HEK293 (cell line): ENCODE results near the gene MKRN1.

Source experiments
- CTCF ChIA-PET: fragments of 350-600 bp; formaldehyde crosslinking; extraction: SDS; loops from one replicate; lab custom pipeline; 2021; ENCODE audit warnings: antibody characterized with exemption; lab: Yijun Ruan, JAX
- POLR2A ChIA-PET: fragments of 300-600 bp; formaldehyde crosslinking; extraction: SDS; loops from one replicate; lab custom pipeline; 2020; ENCODE audit warnings: antibody characterized with exemption, inconsistent platforms; lab: Yijun Ruan, JAX
- H3K27ac ChIP-seq: fragments of 200-500 bp; sonication (Bioruptor generic); 2 replicates; pipeline ENCODE4 v1.5.1; 2014; ENCODE audit warnings: low read depth, low read length, control low read depth, inconsistent platforms; ENCODE audit errors: extremely low read depth
- H3K36me3 ChIP-seq, 2 experiments: fragments of 200-500 bp in 1 of 2; sonication (Bioruptor generic) in 1 of 2; 1 replicate in 1 of 2; 2 replicates in 1 of 2; pipeline ENCODE4 v1.5.1; 2014 to 2017; ENCODE audit warnings: inconsistent platforms in 2 of 2, low read length in 2 of 2; ENCODE audit not compliant: control insufficient read depth in 2 of 2, insufficient read depth in 1 of 2
- H3K4me1 ChIP-seq: fragments of 200-500 bp; sonication (Bioruptor generic); 2 replicates; pipeline ENCODE4 v1.5.1; 2014; ENCODE audit warnings: mild to moderate bottlenecking, low read length, inconsistent platforms; ENCODE audit not compliant: control insufficient read depth, insufficient read depth
- H3K4me3 ChIP-seq: 2 replicates; pipeline ENCODE4 v1.5.1; 2011; ENCODE audit warnings: low read depth, mild to moderate bottlenecking, control low read depth, low read length, moderate library complexity
- H3K9me3 ChIP-seq: fragments of 200-500 bp; sonication (Bioruptor generic); 2 replicates; pipeline ENCODE4 v1.5.1; 2014; ENCODE audit warnings: low read depth, low read length, inconsistent platforms; ENCODE audit not compliant: control insufficient read depth, insufficient read depth
- BCL11B ChIP-seq: fragments of 450-650 bp; formaldehyde crosslinking; IDR thresholded peaks from 2 replicates; pipeline ENCODE4 v1.5.1; 2016; ENCODE audit warnings: low read depth, missing biosample characterization, missing genetic modification characterization
- EGR2 ChIP-seq: fragments of 450-650 bp; formaldehyde crosslinking; IDR thresholded peaks from 2 replicates; pipeline ENCODE4 v1.5.1; 2016; ENCODE audit warnings: low read depth, missing biosample characterization, missing genetic modification characterization
- PBX3 ChIP-seq: sonication (generic); formaldehyde crosslinking; IDR thresholded peaks from 2 replicates; pipeline ENCODE4 v1.8.1; 2022; ENCODE audit warnings: mild to moderate bottlenecking, moderate library complexity, missing genetic modification reagents
- REST ChIP-seq: fragments of 450-650 bp; formaldehyde crosslinking; IDR thresholded peaks from 2 replicates; pipeline ENCODE4 v1.5.1; 2016; ENCODE audit warnings: missing biosample characterization, missing genetic modification characterization
- SP2 ChIP-seq: fragments of 450-650 bp; formaldehyde crosslinking; IDR thresholded peaks from 2 replicates; pipeline ENCODE4 v1.5.1; 2016; ENCODE audit warnings: missing biosample characterization, missing genetic modification characterization
- TSHZ1 ChIP-seq: fragments of 450-650 bp; formaldehyde crosslinking; IDR thresholded peaks from 2 replicates; pipeline ENCODE4 v1.5.1; 2016; ENCODE audit warnings: missing biosample characterization, missing genetic modification characterization, borderline replicate concordance
- YY2 ChIP-seq: fragments of 450-650 bp; formaldehyde crosslinking; IDR thresholded peaks from 2 replicates; pipeline ENCODE4 v1.5.1; 2016; ENCODE audit warnings: missing biosample characterization, missing genetic modification characterization
- ZBTB17 ChIP-seq: fragments of 450-650 bp; formaldehyde crosslinking; IDR thresholded peaks from 2 replicates; pipeline ENCODE4 v1.5.1; 2016; ENCODE audit warnings: missing biosample characterization, missing genetic modification characterization
- ZBTB44 ChIP-seq: fragments of 450-650 bp; IDR thresholded peaks from 2 replicates; pipeline ENCODE4 v1.5.1; 2018; ENCODE audit warnings: missing biosample characterization, mild to moderate bottlenecking, missing genetic modification characterization
- ZNF169 ChIP-seq: fragments of 450-650 bp; formaldehyde crosslinking; IDR thresholded peaks from 2 replicates; pipeline ENCODE4 v1.5.1; 2016; ENCODE audit warnings: missing biosample characterization, missing genetic modification characterization
- ZNF221 ChIP-seq: fragments of 450-650 bp; formaldehyde crosslinking; IDR thresholded peaks from 2 replicates; pipeline ENCODE4 v1.5.1; 2017; ENCODE audit warnings: missing biosample characterization, missing genetic modification characterization, borderline replicate concordance
- ZNF223 ChIP-seq: fragments of 450-650 bp; formaldehyde crosslinking; IDR thresholded peaks from 2 replicates; pipeline ENCODE4 v1.5.1; 2016; ENCODE audit warnings: missing biosample characterization, missing genetic modification characterization
- ZNF311 ChIP-seq: fragments of 450-650 bp; formaldehyde crosslinking; IDR thresholded peaks from 2 replicates; pipeline ENCODE4 v1.5.1; 2017; ENCODE audit warnings: missing biosample characterization, missing genetic modification characterization, borderline replicate concordance
- ZNF404 ChIP-seq: fragments of 450-650 bp; formaldehyde crosslinking; IDR thresholded peaks from 2 replicates; pipeline ENCODE4 v1.5.1; 2017; ENCODE audit warnings: missing biosample characterization, missing genetic modification characterization
- ZNF416 ChIP-seq: fragments of 450-650 bp; formaldehyde crosslinking; IDR thresholded peaks from 2 replicates; pipeline ENCODE4 v1.5.1; 2016; ENCODE audit warnings: missing biosample characterization, missing genetic modification characterization
- ZNF48 ChIP-seq: fragments of 450-650 bp; formaldehyde crosslinking; IDR thresholded peaks from 2 replicates; pipeline ENCODE4 v1.5.1; 2016; ENCODE audit warnings: missing biosample characterization, missing genetic modification characterization
- ZNF488 ChIP-seq: fragments of 450-650 bp; formaldehyde crosslinking; IDR thresholded peaks from 2 replicates; pipeline ENCODE4 v1.5.1; 2016; ENCODE audit warnings: missing biosample characterization, missing genetic modification characterization
- ZNF510 ChIP-seq: fragments of 450-650 bp; formaldehyde crosslinking; IDR thresholded peaks from 2 replicates; pipeline ENCODE4 v1.5.1; 2018; ENCODE audit warnings: mild to moderate bottlenecking, missing genetic modification characterization, missing biosample characterization; ENCODE audit not compliant: insufficient replicate concordance
- ZNF549 ChIP-seq: fragments of 450-650 bp; IDR thresholded peaks from 2 replicates; pipeline ENCODE4 v1.5.1; 2018; ENCODE audit warnings: missing biosample characterization, missing genetic modification characterization, mild to moderate bottlenecking, inconsistent platforms, moderate library complexity
- ZNF571 ChIP-seq: fragments of 450-650 bp; formaldehyde crosslinking; IDR thresholded peaks from 2 replicates; pipeline ENCODE4 v1.5.0; 2017; ENCODE audit warnings: missing biosample characterization, missing genetic modification characterization
- ZNF596 ChIP-seq: fragments of 450-650 bp; IDR thresholded peaks from 2 replicates; pipeline ENCODE4 v1.5.0; 2018; ENCODE audit warnings: missing biosample characterization, mild to moderate bottlenecking, missing genetic modification characterization, moderate library complexity
- ZNF600 ChIP-seq: fragments of 450-650 bp; formaldehyde crosslinking; IDR thresholded peaks from 2 replicates; pipeline ENCODE4 v1.5.1; 2016; ENCODE audit warnings: missing biosample characterization, missing genetic modification characterization
- ZNF623 ChIP-seq: fragments of 450-650 bp; formaldehyde crosslinking; IDR thresholded peaks from 2 replicates; pipeline ENCODE4 v1.5.1; 2016; ENCODE audit warnings: missing biosample characterization, missing genetic modification characterization
- ZNF629 ChIP-seq: fragments of 450-650 bp; formaldehyde crosslinking; IDR thresholded peaks from 2 replicates; pipeline ENCODE4 v1.5.1; 2017; ENCODE audit warnings: missing biosample characterization, missing genetic modification characterization
- ZNF658 ChIP-seq: fragments of 450-650 bp; formaldehyde crosslinking; IDR thresholded peaks from 2 replicates; pipeline ENCODE4; 2016; ENCODE audit warnings: missing biosample characterization, missing genetic modification characterization
- ZNF76 ChIP-seq: fragments of 450-650 bp; formaldehyde crosslinking; IDR thresholded peaks from 2 replicates; pipeline ENCODE4; 2016; ENCODE audit warnings: low read depth, missing biosample characterization, missing genetic modification characterization, borderline replicate concordance
- ZNF776 ChIP-seq: fragments of 450-650 bp; formaldehyde crosslinking; IDR thresholded peaks from 2 replicates; pipeline ENCODE4 v1.5.0; 2017; ENCODE audit warnings: missing biosample characterization, missing genetic modification characterization, borderline replicate concordance

The MKRN1 gene

GRCh38 chr7:140479062-140479738 is at the start of gene MKRN1:
MKRN1 (minus strand) TSS chr7:140479505; CDS start chr7:140479344, 161 bp downstream.
- ChIA-PET CTCF (interaction anchor here (0.5 to 1.1 kb wide), 3 partner anchors 14 to 166 kb away, joined by 3 to 10 read pairs (median 3); no protein-coding TSS in a partner anchor), POLR2A (interaction anchor here (0.6 to 0.7 kb wide), 2 partner anchors 22 to 162 kb away, joined by 3 to 4 read pairs; partner anchors contain the start of gene DENND2A)
- H3K9me3 ChIP-seq, result no peaks in the 10 kb centered on the region
- peaks cover 3% of the 10 kb centered on the region; the same call in 1 of the 2 replicates for H3K4me1 ChIP-seq
- peak within 1 kb of the TSS; percentile 97 for H3K4me3 ChIP-seq
- H3K36me3 ChIP-seq, result no peaks in the 10 kb centered on the region
- H3K27ac ChIP-seq, result peak within 1 kb of the TSS; percentile 85
- no peak for TF ChIP-seq ZNF596
- peak; percentile 75 for TF ChIP-seq YY2 (tag by site-specific recombination)
- no peak for TF ChIP-seq ZNF571
- no peak for TF ChIP-seq ZNF48
- TF ChIP-seq ZNF549 (tag by site-specific recombination), result no peak
- 0 out of 2 replicates have a peak, but pooled peaks have one; percentile 36 for TF ChIP-seq ZBTB44 (tag by site-specific recombination)
- no peak for TF ChIP-seq ZNF488
- TF ChIP-seq ZNF658 (tag by site-specific recombination), result no peak
- no peak for TF ChIP-seq ZNF776 (tag by site-specific recombination)
- TF ChIP-seq ZNF404 (tag by site-specific recombination), result no peak
- TF ChIP-seq ZNF221 (tag by site-specific recombination), result no peak
- TF ChIP-seq ZNF510 (tag by site-specific recombination), result no peak
- TF ChIP-seq SP2 (tag by site-specific recombination), result peak; percentile 88
- peak; percentile 68 for TF ChIP-seq ZNF600
- TF ChIP-seq ZBTB17, result peak; percentile 44; the same call in 1 of the 2 replicates
- no peak for TF ChIP-seq ZNF311 (tag by site-specific recombination)
- no peak for TF ChIP-seq ZNF416
- no peak for TF ChIP-seq BCL11B
- no peak for TF ChIP-seq TSHZ1 (tag by site-specific recombination)
- TF ChIP-seq EGR2 (tag by site-specific recombination), result peak; percentile 58; the same call in 1 of the 2 replicates
- TF ChIP-seq ZNF223 (tag by site-specific recombination), result no peak
- TF ChIP-seq REST (tag by site-specific recombination), result no peak; the same call in 1 of the 2 replicates
- TF ChIP-seq ZNF623 (tag by site-specific recombination), result no peak
- peak; percentile 79; the same call in 1 of the 2 replicates for TF ChIP-seq PBX3
- peak; percentile 44; the same call in 1 of the 2 replicates for TF ChIP-seq ZNF76 (tag by site-specific recombination)
- TF ChIP-seq ZNF629 (tag by site-specific recombination), result 0 out of 2 replicates have a peak, but pooled peaks have one; percentile 8
- TF ChIP-seq ZNF169, result no peak
